GM18867 (cell line): Measurements from ENCODE around the gene NXT1.
"Not testable (repeated sequence)": the region's sequence is repeated elsewhere in the genome, so short reads cannot be mapped to it uniquely, and the experiment has no call there.

Experiments
- ATAC-seq: cut with Tn5 transposase; IDR thresholded peaks from one replicate; pipeline ENCODE4 v1.9.1; 2021; ENCODE audit warnings: mild to moderate bottlenecking, moderate library complexity; ENCODE audit not compliant: unreplicated experiment

The NXT1 gene

DNA sequence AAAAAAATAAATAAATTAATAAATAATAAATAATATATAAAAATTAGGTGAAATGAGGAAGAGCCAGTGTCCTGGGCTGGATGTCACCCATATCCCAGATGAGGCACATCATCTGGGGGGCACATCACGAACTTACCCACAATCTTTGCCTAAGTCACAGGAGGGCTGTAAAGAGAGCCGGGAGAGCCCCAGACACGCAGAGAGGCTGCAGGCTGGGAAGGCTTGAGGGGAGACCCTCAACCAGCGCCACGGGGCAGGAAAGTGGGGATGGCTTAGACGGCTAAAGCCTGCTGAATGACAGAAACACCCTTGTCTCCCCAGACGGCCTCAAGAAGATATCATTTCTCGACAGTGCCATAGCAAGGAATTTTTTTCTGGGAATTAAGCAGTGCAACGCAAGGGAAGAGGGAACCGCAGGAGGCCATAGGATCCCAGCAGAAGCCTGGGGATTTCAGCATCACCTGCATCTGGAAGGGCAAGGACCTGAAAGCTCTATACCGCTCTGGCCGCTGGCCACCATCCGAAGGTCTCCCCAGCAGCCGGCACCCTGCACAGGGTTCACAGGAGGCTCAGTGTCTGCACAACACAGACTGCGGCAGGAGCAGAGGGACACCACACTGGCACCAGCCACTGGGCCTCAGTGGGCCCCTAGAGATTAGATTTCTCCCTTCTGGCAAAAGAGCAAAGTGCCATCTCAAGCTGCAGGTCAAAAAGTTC, 22.8 kb upstream of the NXT1 start:
- ATAC-seq, result no peak

- no peak for ATAC-seq
These were observed 18.9 kb upstream of the NXT1 start for GRCh38 chr20:23331450-23332350.

GRCh38 chr20:23332467-23332866, 18.1 kb upstream of the NXT1 start:
- ATAC-seq, result no peak

DNA sequence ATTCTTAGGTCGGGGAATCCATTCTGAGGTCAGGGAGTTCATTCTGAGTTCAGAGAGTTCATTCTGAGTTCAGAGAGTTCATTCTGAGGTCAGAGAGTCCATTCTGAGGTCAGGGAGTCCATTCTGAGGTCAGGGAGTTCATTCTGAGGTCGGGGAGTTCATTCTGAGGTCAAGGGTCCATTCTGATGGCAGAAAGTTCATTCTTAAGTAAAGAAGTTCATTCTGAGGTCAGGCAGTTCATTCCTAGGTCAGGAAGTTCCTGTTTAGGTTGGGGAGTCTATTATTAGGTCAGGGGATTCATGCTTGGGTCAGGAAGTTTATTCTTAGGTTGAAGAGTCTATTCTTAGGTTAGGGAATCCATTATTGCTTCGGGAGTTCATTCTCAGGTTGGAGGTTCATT, 16.5 kb upstream of the NXT1 start:
- no peak for ATAC-seq

DNA sequence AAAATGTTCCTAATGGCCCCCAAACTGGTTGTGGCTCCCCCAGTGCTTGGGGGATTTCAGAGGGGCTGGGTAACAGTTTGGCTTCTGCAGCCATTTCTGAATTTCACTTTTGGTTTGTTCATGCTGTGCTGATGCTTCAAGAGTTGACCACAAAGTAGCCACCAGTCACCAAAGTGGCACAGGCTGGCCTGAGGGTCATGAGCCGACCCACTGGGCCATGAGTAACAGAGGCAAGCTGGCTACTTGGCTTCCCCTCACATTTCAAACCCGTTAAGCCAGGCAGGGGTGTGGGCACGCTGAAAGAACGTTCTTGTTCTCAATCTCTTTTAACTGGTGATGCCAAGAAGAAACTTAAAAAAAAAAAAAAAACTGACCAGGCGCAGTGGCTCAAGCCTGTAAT, 15.1 kb upstream of the NXT1 start:
- no peak for ATAC-seq

DNA sequence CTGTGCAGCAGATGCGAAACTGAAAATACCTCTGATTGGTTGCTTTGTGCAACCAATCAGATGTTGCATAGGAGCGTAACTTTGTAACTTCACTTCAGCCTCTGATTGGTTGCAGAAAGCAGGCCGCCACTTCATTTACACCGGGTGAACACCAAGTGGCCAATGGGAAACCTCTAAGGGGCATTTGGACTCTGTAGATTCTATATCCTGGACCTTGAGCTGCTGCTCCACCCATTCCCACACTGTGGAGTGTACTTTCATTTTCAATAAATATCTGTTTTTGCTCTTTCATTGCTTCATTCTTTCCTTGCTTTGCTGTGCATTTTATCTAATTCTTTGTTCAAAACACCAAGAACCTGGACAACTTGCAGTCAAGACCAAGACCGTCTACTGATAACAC, 14.1 kb upstream of the NXT1 start:
- ATAC-seq, result no peak

DNA sequence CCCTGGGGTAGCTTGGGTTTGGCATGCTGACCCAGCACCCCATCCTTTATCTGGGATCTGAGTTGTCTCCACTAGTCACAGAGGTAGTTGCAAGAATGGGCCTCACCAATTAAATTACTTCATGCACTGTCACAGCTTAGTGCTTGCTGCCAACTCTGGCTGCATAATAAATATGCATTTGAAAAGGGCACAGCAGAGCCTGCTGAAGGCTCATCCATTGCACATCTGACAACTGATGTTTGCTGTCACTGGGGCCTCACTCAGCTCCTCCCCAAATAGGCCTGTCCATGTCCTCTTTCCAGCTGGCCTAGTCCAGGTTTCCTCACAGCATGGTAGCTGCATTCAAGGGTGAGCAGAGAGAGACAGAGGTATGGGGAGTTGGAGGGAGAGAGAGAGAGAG, 13.3 kb upstream of the NXT1 start:
- ATAC-seq, result no peak

DNA sequence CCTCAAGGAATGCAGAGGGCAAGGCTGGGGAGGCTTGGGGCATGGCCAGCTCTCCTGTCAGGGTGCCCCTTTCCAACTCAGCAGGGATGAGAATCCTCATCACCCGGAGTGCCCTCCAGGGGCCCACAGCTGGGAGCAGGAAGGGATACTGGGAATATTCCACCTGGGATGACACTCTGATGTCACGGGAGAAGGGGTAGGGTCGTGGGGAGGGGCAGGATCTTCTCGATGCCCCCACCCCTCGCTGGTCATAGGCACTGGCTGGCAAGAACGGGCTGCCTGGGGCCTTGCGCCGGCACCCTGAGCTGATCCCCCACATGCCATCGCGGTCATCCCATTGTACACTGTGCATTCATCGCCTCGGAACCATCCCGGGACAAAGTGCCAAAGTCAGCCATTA, 10.6 kb upstream of the NXT1 start:
- no peak for ATAC-seq

DNA sequence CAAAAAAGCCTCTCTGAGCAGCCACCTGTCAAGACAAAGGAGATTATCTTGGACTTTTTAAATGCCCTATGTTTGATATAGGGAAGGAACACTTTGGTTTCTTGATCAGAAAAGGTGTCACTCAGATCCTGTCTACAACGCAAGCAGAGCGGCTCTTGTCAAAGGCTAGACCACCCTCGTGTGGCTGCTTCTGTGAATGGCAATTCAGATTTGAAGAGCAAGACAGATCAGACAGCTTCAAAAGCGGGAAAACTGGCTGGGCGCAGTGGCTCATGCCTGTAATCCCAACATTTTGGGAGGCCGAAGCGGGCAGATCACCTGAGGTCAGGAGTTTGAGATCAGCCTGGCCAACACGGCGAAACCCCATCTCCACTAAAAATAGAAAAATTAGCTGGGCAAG, 10.1 kb upstream of the NXT1 start:
- ATAC-seq, result no peak

DNA sequence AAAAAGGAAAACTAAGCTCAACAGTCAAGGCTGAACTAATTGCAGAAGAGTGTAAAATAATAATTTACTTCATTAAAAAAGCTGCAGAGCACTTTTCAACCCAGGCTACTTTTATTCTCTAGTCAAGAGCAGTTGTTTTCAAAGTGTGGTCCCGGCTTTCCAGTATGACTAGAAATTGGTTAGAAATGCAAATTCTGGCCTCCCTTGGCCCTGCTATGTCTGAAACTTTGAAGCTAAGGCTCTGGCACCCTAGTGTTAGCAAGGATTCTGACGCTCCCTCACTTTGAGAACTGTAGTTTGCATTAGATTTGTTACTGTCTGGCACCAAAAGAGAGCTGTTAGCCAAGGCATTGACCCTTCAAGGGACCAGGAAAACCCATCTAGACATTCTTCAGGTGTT, 9.5 kb upstream of the NXT1 start:
- ATAC-seq, result peak; percentile 69

DNA sequence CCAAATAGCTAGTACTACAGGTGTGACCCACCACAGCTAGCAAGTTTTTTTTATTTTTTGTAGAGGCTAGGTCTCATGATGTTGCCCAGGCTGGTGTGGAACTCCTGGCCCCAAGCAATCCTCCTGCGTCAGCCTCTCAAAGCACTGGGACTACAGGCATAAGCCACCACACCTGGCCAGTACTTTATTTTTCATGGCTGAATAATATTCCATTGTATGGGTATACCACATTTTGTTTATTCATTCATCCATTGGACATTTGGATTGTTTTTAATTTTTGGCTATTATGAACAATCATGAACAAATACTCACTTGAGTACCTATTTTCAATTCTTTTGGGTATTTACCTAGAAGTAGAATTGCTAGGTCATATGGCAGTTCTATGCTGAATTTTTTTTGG, 7.0 kb upstream of the NXT1 start:
- no peak for ATAC-seq

DNA sequence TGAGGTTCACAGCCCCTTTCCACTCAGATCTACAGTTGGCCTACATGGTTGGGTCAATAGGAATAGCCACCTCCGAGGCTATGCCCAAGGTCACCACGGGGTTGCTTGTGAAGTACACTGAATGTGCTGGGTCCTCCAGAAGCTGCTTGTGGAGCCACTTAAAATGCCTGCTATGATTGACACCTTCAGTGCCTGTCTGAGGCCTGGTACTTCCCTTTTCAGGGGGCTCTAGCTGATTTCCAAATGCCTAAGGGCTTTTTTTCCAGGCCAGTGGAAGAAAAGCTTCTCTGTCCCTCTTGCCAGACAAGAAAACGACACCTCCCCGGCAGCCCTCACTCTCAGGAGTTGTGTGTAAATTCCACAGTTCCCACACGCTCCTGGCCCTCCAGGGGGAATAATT, 6.3 kb upstream of the NXT1 start:
- ATAC-seq, result no peak

- no peak for ATAC-seq
These were observed 4.6 kb upstream of the NXT1 start for GRCh38 chr20:23346002-23346401.

GRCh38 chr20:23347791-23348190, 2.8 kb upstream of the NXT1 start:
- ATAC-seq, result no peak

- ATAC-seq, result not testable (repeated sequence)
These were observed 2.1 kb upstream of the NXT1 start for GRCh38 chr20:23348510-23348909.

GRCh38 chr20:23349338-23350195, 1.0 kb upstream of the NXT1 start:
- ATAC-seq, result peak; percentile 40

DNA sequence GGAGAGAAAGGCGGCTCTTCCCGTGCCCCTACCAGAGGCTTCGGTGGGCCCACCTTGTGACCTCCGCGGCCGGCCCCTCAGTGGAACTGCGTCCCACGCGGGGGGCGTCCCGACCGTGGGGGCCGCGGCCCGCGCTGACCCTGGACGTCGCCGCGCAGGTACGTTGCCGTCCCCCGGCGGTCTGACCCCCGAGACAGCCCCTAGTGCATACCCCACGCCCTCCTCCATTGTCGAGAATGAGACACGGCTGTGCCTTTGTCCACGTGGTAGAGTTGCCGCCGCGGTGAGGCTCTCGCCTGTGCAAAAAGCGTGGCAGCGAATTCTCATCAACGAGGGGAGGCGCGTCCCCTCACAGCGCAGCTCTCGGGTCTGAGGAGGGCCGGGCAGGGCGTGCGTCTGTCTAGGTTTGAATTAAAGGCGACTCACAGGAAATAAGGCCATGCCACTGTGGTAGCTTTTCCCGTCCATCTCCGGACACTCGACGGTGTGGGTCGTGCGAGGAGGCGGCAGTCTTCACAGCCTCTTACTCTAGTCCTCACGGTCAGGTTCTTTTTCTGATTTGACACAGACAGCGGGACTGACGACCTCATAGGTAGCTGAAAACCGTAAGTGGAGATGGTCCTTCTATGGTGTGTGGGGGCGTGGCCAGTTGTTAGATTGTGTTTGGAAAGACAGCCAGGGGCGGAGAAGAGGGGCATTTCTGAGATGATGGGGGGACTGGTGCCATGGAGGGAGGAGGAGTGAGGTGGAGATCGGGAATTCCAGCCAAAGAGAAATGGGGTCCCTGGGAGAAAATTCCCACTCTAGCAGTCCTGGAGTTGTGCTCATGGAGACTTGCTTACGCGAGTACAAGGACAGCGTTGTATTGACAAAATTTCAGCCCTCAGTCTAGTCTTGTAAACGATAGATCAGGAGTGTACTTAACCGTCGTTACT, 580 bp downstream of the NXT1 start:
- ATAC-seq, result peak; percentile 24

DNA sequence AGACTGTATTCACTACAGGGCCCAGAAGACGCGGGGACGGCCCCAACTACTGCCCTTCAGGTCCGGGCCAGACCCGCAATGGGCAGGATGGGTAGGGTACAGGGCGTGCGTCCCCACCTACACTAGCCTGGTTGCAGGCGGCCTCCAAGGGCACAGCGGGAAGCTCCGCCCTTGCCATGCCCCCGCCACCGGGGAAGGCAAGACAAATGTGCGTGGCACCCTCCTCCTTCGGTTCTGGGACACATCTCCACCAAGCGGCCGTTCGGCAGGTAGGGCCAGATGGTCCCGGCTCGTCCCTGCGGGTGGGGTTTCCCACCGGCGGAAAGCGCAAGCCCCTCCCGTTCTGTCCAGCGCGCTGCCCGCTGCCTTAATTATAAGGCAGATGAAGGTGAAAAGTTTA, 5.6 kb downstream of the NXT1 start:
- no peak for ATAC-seq

DNA sequence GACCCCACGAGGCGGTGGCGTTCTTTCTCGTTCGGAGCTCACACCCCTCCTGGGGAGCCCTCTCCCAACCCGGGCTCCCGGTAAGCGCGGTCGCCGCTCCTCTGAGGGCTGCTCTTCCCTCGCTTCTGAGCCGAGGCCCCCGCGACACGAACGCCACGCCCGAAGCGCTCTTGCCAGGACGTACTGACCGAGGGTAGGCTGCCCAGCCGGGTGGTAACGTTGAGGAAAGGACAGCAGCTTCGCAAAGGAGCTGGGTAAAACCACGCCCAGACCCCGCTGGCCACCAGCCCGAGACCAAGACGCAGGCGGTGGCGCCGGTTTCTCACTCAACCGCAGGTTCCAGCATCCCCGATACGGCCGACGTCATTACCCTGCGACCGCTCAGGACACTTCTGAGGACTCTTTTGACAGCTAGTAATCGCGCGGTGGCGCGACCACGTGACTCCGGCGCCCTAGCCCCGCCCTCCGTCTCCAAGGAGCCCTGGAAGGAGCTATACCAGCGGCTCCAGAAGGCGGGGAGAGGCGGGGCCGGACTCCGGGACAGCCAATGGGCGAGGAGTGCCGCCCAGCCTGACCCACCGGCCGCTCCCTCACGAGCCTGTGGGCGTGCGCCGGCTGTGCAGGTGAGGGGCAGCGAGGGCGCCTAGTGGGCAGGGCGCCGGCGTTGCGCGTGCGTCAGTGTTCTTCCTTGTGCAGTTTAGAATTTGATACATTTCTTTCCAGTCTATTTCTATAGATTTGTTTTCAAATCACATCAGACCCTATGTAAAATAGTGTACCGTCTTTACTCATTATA, 7.4 kb downstream of the NXT1 start:
- ATAC-seq, result peak; percentile 75

DNA sequence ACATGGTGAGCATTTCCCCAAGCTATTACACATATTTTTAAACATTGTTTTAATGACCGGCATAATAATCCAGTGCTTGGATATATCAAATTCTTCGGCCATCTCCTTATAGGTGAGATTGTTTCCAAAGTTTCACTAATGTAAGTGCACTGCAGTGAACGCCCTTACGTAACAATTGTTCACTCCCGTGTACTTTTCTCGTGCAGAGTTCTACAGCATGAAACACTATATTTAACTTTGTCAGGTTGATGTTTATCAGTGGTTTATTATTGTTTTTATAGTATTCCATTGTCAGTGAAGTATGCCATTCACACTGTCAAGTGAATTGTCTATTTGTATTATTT, 7.9 kb downstream of the NXT1 start:
- no peak for ATAC-seq
